Skeletal muscle satellite cell (primary cell): ENCODE data around the gene INF2.
"Not testable (repeated sequence)": the region's sequence is repeated elsewhere in the genome, so short reads cannot be mapped to it uniquely, and the experiment has no call there.

Experiments
- H3K27me3 ChIP-seq: 2 replicates; pipeline ENCODE4 v1.7.0; 2013; ENCODE audit warnings: low read length; ENCODE audit not compliant: control insufficient read depth, insufficient read depth
- H3K36me3 ChIP-seq: 2 replicates; pipeline ENCODE4 v1.7.0; 2013; ENCODE audit warnings: mild to moderate bottlenecking, control low read depth, low read length; ENCODE audit not compliant: insufficient read depth
- H3K4me1 ChIP-seq: 2 replicates; pipeline ENCODE4 v1.7.0; 2013; ENCODE audit warnings: low read length; ENCODE audit not compliant: control insufficient read depth, insufficient read depth
- H3K4me2 ChIP-seq: 2 replicates; pipeline ENCODE4 v1.7.0; 2013; ENCODE audit warnings: mild to moderate bottlenecking, low read length
- H3K4me3 ChIP-seq: 2 replicates; pipeline ENCODE4 v1.7.0; 2013; ENCODE audit warnings: low read length
- H3K9ac ChIP-seq: 2 replicates; pipeline ENCODE4 v1.7.0; 2013; ENCODE audit warnings: mild to moderate bottlenecking, low read depth, low read length, moderate library complexity
- H3K9me3 ChIP-seq: replicated peaks from 2 replicates; pipeline ENCODE4 v1.7.0; 2013; ENCODE audit warnings: mild to moderate bottlenecking, control low read depth, low read length

Gene INF2

DNA sequence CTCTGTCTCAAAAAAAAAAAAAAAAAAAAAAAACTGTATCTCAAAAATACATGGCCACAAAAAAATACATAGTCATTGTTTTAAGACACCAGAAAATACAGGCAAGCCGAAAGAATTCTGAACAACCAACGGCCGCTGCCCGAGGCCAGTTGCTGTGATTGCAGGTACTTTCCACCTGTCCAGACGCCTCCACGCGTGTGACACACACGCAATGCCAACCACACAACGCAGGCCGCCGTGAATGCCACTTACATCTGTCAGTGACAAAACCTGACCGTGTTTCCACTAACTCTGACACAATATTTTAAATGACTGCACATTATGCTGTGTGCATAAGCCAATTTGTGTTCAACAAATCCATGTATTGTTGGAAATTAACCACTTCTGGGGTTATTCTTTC is 22.4 kb upstream of the INF2 start:
- no peak overlapping the region for H3K4me2 ChIP-seq
- H3K4me1 ChIP-seq, result peaks cover 4% of the 10 kb centered on the region
- no peaks in the 10 kb centered on the region for H3K9me3 ChIP-seq
- no peaks in the 10 kb centered on the region for H3K36me3 ChIP-seq
- H3K9ac ChIP-seq, result no peak overlapping the region
- no peaks in the 10 kb centered on the region for H3K27me3 ChIP-seq
- H3K4me3 ChIP-seq, result no peak overlapping the region

DNA sequence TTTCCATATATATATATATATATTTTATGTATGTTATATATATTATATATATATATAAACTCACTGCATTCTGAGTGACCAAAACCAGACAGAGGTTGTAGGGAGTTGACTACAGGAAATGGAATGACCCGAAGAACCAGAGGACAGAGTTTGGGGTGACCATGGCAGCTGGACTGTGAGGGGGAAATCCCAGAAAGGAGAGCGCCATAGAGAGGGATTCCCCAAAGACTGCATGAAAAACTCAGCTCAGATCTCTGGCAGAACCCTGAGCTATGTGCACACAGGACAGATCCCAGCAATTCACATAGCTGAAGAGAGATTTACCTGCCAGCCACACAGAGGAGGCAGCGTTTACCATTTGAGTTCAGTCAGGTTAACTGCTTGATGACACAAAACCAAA is 19.7 kb upstream of the INF2 start:
- H3K27me3 ChIP-seq, result no peaks in the 10 kb centered on the region
- no peak overlapping the region for H3K9ac ChIP-seq
- no peak overlapping the region for H3K4me2 ChIP-seq
- H3K4me3 ChIP-seq, result no peak overlapping the region
- H3K4me1 ChIP-seq, result peaks cover 4% of the 10 kb centered on the region
- no peaks in the 10 kb centered on the region for H3K36me3 ChIP-seq
- no peaks in the 10 kb centered on the region for H3K9me3 ChIP-seq

DNA sequence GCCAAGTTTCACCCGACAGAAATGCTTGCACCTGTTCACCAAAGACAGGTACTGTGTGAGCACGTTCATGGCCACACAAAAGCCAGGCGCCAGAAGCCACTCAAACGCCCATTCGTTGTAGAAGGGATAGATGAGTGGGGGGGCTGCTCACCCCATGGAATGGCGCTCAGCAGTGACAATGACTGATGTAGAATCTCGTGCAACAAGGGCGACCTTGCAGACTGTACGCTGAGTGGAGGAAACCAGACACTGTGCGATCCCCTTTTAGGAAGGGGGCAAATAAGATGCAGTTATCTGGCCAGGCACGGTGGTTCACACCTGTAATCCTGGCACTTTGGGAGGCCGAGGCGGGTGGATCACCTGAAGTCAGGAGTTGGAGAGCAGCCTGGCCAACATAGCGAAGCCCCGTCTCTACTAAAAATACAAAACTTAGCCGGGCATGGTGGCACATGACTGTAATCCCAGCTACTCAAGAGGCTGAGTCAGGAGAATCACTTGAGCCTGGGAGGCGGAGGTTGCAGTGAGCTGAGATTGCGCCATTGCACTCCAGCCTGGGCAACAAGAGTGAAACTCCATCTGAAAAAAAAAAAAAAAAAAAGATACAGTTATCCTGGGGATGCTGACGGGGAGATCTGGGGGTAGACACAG is 18.0 kb upstream of the INF2 start:
- not testable (repeated sequence) for H3K9ac ChIP-seq, H3K36me3 ChIP-seq, H3K4me2 ChIP-seq, H3K27me3 ChIP-seq, H3K4me1 ChIP-seq, H3K4me3 ChIP-seq, H3K9me3 ChIP-seq

DNA sequence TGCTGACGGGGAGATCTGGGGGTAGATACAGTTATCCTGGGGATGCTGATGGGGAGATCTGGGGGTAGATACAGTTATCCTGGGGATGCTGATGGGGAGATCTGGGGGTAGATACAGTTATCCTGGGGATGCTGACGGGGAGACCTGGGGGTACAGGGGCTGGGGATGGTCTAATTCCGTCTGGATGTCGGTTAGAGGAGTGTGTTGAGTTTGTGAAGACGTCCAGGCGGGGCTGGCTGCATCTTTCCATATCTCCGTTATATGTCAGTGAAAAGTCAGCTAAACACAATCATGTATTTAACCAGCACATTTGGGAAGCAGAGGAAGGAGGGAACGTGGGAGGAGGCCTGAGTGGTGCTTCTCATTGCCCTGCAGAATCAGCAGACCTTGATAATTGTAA is 17.3 kb upstream of the INF2 start:
- H3K4me2 ChIP-seq, H3K9me3 ChIP-seq, H3K27me3 ChIP-seq, H3K4me3 ChIP-seq, H3K9ac ChIP-seq, H3K36me3 ChIP-seq, H3K4me1 ChIP-seq: not testable (repeated sequence)

DNA sequence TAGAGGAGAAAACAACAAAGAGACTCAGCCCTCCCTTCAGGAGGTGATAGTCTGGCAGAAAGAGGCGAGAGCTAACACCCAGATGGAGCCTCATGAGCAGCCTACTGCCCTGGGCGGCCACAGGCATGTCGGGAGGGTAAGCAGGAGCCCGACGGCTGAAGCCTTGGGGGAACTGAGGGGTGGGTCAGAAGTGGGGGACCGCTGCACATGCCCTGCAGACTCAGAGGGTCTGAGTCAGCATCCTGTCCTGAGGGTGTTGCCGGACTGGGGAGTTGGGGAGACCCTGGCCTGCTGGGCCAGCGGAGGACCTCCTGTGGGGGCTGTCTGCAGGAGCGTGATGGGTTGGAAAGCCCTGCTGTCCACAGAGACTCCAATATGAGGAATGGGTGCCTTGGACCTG is 15.9 kb upstream of the INF2 start:
- H3K4me1 ChIP-seq, result peaks cover 14% of the 10 kb centered on the region
- no peak overlapping the region for H3K9ac ChIP-seq
- H3K36me3 ChIP-seq, result no peaks in the 10 kb centered on the region
- H3K4me2 ChIP-seq, result no peak overlapping the region
- no peak overlapping the region for H3K4me3 ChIP-seq
- no peaks in the 10 kb centered on the region for H3K27me3 ChIP-seq
- no peaks in the 10 kb centered on the region for H3K9me3 ChIP-seq

DNA sequence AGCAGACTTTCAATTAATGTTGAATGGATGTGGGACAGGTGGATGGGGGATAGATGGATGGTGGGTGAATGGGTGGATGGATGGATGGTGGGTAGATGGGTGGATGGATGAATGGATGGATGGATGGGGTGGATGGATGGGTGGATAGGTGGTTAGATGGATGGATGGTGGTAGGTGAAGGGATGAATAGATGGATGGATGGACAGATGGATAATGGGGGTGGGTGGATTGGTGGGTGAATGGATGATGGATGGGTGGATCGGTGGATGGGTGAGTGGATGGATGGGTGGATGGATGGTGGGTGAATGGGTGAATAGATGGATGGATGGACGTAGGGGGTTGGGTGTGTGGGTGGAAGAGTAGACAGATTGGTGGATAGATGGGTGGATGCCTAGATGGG is 14.0 kb upstream of the INF2 start:
- H3K4me1 ChIP-seq, result peaks cover 32% of the 10 kb centered on the region
- H3K36me3 ChIP-seq, result no peaks in the 10 kb centered on the region
- H3K9me3 ChIP-seq, result no peaks in the 10 kb centered on the region
- no peak overlapping the region for H3K4me3 ChIP-seq
- H3K4me2 ChIP-seq, result no peak overlapping the region
- H3K9ac ChIP-seq, result no peak overlapping the region
- H3K27me3 ChIP-seq, result no peaks in the 10 kb centered on the region

- Histone ChIP-seq H3K4me3 (no peak overlapping the region), H3K9me3 (no peaks in the 10 kb centered on the region), H3K4me1 (peaks cover 40% of the 10 kb centered on the region), H3K4me2 (no peak overlapping the region), H3K36me3 (no peaks in the 10 kb centered on the region), H3K9ac (no peak overlapping the region), H3K27me3 (no peaks in the 10 kb centered on the region)
Observed at GRCh38 chr14:104676130-104676693, 13.2 kb upstream of the INF2 start.

DNA sequence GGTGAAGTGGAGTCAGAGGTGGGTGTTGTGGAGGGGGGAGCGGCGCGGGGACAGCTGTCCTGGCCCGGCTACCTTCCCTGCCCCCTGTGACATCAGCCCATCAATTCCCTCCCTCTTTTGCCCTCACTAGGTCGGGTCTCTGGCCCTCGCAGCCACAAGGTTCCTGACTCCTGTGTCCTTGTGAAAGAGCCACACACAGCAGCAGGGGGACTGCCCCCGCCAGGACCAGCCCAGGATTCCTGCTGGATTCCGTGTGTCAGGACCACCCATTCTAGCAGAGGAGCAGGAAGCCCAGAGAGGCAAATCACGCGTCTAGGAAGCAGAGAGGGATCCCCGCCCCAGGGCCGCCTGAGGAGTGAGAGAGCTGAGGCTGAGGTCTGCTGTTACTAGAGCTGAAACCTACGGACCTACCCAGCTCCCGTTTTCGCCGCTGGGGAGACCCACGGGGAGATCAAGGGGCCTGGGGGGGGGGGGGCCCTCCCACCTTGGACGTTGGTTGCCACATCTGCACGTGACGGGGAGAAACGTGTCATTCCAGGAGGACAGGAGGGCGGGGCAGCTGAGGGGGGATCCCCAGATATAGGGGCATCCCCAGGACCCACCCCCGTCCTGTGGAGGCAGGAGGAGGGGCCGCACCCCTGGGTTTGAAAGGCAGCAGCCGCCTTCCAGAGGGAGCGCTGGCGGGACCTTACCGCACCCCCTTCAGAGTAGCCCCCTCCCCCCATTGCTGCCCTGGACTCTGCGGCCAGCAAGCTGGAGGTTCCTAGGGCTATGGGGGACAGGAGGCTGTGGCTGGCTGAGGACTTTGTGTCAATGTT is 12.5 kb upstream of the INF2 start:
- Histone ChIP-seq H3K9me3 (no peaks in the 10 kb centered on the region), H3K9ac (peak overlapping the region; percentile 80), H3K4me1 (peaks cover 47% of the 10 kb centered on the region), H3K4me2 (peak overlapping the region; percentile 83), H3K36me3 (no peaks in the 10 kb centered on the region), H3K4me3 (peak overlapping the region; percentile 72), H3K27me3 (no peaks in the 10 kb centered on the region)

DNA sequence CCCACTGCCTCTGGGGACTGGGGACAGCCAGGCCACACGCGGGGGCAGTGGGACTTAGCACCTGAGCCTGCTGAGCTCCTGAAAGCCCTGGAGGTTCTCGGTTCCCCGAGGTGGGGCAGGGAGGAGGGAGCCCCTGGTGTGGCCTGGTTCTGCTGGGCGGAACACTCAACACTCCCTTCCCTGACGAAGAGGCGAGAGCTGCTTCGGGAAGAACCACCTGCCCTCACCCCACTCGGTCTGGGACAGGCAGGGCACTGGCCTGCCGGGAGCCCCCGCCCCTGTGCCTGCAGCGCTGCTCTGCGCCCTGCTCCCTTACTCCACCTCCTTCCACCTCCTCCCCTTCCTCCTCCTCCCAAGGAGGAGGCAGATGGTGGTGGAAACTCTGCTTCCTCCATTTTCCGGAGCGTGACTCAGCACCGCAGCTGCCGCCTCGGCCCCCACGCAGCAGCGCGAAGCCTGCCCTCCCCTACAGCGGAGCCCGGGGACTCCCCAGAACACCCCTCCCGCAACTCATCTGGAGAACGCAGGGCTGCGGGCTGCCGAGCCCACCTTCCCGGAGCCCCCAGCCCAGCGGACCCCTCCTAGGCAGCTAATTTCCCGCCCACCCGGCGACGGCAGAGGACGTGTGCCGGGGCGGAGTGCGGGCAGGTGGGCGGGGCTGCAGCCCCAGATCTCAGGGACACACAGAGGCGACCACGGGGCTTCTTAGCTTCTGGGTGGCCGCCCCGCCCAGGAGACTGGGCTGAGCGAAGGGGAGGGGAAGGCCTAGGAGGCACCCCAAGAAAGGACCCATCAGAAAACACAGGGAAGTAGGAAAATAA is 11.7 kb upstream of the INF2 start:
- no peaks in the 10 kb centered on the region for H3K27me3 ChIP-seq
- no peaks in the 10 kb centered on the region for H3K36me3 ChIP-seq
- H3K9ac ChIP-seq, result peak overlapping the region; percentile 80
- H3K4me3 ChIP-seq, result peak overlapping the region; percentile 72
- peaks cover 55% of the 10 kb centered on the region for H3K4me1 ChIP-seq
- no peaks in the 10 kb centered on the region for H3K9me3 ChIP-seq
- H3K4me2 ChIP-seq, result peak overlapping the region; percentile 83

DNA sequence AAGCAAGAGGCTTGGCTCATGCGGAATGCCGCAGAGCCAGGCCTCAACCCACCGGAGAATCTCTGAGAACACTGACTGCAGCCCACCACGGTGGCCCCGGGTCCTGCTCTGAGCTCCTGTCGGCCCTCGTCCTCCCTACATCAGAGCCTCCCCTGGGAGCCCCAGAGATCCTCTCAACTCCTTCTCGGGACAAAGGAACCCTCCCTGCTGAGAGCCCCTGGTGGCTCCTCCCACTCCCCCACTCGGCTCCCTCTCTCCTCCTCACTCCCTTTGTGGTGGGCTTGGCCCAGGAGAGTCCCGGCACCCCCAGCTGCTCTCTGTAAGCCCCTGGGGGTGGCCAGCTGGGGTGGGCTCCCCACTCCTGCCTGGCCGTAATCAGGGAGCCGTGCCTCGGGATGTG is 11.1 kb upstream of the INF2 start:
- H3K4me3 ChIP-seq, result peak overlapping the region; percentile 72
- peak overlapping the region; percentile 83 for H3K4me2 ChIP-seq
- peak overlapping the region; percentile 80 for H3K9ac ChIP-seq
- no peaks in the 10 kb centered on the region for H3K36me3 ChIP-seq
- no peaks in the 10 kb centered on the region for H3K9me3 ChIP-seq
- H3K4me1 ChIP-seq, result peaks cover 55% of the 10 kb centered on the region
- no peaks in the 10 kb centered on the region for H3K27me3 ChIP-seq

- H3K9ac ChIP-seq, result no peak overlapping the region
- H3K4me3 ChIP-seq, result no peak overlapping the region
- H3K4me2 ChIP-seq, result no peak overlapping the region
- H3K27me3 ChIP-seq, result no peaks in the 10 kb centered on the region
- H3K4me1 ChIP-seq, result peaks cover 55% of the 10 kb centered on the region
- no peaks in the 10 kb centered on the region for H3K9me3 ChIP-seq
- H3K36me3 ChIP-seq, result no peaks in the 10 kb centered on the region
Observed at GRCh38 chr14:104678901-104679705, 10.3 kb upstream of the INF2 start.
